G401 (cell line): ENCODE measurements around the gene LCA5. TPM values are rescaled to one million over a fixed set of nuclear protein-coding genes. Genes with fewer than 3 reads are reported as not detected.
"Not testable (repeated sequence)": the region's sequence is repeated elsewhere in the genome, so short reads cannot be mapped to it uniquely, and the experiment has no call there.

Experiments
- DNase-seq: peaks from one replicate; pipeline ENCODE4 v3.0.0-alpha.2; 2015; ENCODE audit warnings: low spot score
- in situ Hi-C: cut with HindIII; loops from 2 replicates; pipeline ENCODE4 v1.10.0; 2016; ENCODE audit warnings: low sequenced_read_pairs, mixed read lengths
- total RNA-seq: library from RNA; depleted of rRNA; stranded (reverse); fragments of >200 nt; shearing (Covaris generic); gene quantifications from 2 replicates; pipeline ENCODE4 v1.2.3, GENCODE V29; 2014; rRNA removed

The LCA5 gene
- 18.8 and 24.2 TPM in 2 replicates for total RNA-seq

- in situ Hi-C loops = no loop called here
- peak; percentile 99 for DNase-seq
Observed at GRCh38 chr6:79536954-79537747, at the start of gene LCA5. TSS of gene LCA5 (minus strand) at chr6:79537430. CDS start at chr6:79518894, 18,536 bp downstream.

- in situ Hi-C loops = no loop called here
Observed at GRCh38 chr6:79586548-79586947, 49.3 kb upstream of the LCA5 start.

DNA sequence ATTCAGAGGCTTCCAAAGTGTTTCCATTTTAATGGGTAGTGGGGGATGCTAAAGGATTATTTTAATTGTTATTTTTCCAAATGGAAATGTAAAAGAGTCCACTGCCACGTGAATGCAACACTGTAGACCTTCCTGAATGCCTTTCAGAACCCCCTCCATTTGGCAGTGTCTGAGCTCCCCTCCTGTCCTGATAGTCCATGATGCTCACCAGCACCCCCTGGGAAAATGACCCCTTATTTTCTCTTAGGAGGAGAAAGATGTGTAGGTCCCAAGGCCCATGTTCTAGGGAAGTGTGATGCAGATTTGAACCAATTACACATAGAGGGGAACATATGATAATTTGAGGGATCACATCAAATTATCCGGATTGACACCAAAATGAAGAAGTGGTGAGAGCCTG is 47.1 kb upstream of the LCA5 start:
- in situ Hi-C loops = no loop called here
- DNase-seq = no peak

More at GRCh38 chr6:79586548-79586947, 49.3 kb upstream of the LCA5 start:
- DNase-seq = no peak

DNA sequence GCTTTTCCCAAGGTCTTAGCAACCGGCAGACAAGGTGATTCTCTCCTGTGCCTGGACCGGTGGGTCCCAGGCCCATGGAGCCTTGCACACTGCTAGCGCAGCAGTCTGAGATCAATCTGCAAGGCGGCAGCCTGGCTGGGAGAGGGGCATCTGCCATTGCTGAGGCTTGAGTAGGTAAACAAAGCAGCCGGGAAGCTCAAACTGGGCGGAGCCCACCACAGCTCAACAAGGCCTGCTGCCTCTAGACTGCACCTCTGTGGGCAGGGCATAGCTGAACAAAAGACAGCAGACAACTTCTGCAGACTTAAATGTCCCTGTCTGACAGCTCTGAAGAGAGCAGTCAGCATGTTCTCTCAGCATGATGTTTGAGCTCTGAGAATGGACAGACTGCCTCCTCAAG is 40.7 kb upstream of the LCA5 start:
- DNase-seq, in situ Hi-C loops: not testable (repeated sequence)

DNA sequence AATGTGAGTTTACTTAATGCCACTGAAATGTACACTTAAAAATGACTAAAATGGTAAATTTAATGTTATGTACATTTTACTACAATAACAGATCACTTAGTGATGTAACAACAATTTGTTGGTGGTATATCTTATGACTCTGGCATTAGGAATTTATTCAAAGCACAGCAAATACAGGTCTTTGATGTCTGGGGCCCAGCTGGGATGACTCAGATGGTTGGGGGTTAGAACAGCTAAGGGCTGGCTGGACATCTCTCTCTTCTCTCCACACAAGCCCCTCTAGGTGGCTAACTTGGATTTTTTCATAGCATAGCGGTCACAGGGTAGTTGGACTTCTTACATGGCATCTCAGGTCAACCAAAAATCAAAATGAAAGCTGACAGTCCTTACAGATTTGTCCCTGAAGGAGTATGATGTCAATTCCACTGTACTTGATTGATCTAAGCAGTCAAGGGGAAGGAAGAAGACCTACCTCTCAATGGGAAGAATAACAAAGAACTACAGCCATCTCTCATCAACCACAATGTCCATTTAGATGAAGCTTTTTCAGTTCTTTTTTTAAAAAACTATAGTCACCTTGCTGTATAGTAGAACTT is 37.5 kb upstream of the LCA5 start:
- in situ Hi-C loops = no loop called here
- DNase-seq = no peak

GRCh38 chr6:79574174-79574573 is 36.9 kb upstream of the LCA5 start:
- in situ Hi-C loops = no loop called here
- DNase-seq = no peak

DNA sequence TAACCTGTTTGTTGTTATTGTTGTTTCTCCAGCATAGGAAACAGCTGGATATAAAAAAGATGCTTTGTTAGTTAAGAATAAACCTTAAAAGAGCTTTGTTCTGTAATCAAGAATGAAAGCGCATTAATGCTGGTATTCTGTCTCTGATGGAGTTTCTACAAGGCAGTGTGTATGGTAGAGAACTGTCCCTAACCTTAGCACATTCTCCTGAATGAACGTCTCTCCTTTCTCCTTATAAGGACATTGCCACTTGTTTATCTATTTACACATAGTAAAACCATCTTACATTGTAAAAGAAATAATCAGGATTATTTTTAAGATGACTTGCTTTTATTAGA is 33.8 kb upstream of the LCA5 start:
- DNase-seq = no peak
- in situ Hi-C loops = no loop called here

DNA sequence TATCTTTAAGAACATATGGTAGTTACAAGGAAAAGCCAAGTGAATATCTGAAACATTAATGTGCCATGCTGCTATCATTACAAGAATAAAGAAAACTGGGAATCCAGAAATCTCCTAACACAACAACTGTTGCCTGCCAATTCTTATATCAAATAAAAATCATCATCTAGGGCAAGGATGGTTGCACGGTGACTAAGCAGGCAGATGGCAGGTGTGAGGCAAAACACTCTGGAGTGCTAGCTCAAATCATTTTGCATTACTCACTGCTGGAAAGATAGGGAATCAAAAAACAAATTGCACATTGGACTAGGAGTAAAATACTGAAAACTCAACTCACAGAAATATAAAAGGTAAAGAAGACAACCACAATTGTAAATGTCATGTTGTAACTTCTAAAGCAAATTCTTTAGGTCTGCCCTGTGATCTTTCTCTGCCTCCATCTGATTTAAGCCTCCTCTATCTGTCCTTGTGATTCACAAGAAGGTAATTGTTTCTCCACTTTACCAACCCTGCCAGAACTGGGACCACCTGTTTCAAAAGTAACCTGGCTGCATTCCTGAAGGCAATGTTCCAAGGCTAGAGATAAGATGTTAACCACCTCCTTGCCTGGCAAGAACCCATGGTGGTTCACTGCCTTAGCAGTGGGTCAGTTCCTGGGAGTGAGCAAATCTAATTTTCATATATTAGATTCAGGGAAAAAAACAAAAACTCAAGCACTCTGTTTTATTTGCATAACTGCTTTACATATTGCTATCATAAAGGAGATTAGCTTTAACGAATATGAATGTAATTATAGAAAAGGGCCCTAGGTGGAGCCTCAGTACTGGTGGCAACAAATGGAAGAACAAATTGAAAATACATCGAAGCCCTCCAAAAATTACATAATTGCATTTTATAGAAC is 33.1 kb upstream of the LCA5 start:
- DNase-seq = peak; percentile 82
- in situ Hi-C loops = no loop called here

GRCh38 chr6:79568996-79569395 is 31.8 kb upstream of the LCA5 start:
- in situ Hi-C loops = no loop called here
- DNase-seq = no peak

DNA sequence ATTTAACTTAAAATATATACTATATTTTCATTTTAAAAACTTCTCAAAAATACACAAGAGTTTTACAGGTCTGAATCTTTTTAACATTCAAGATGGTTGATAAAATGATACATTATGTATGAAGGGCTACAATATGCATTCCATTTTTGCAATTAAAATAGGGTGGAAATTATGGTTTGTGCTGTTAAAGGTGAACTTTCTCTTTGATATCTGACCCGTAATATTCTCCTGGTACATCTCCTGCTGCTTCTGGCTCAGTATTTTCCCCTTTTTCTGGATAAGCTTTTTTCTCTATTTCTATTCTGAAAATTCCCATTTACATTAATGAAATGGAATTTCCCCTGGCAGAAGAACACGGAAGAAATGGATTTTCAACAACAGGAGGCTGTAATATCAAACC is 27.4 kb upstream of the LCA5 start:
- peak; percentile 38 for DNase-seq
- in situ Hi-C loops = no loop called here

DNA sequence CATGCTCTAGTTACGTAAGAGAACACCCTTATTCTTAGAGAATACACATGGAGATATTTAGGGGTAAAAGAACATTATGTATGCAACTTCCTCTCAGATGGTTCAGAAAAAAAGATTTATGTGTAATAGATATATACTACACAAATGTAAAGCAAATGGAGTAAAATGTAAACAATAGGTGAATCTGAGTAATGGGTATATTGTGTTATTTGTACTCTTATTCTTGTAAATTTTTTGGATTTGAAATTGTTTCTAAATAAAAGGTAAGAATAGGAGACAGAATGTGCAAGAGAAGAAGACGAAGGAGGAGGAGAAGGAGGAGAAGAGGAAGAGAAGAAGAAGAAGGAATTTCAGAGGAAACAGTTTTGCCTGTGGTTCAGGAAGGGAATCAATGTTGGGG is 22.5 kb upstream of the LCA5 start:
- in situ Hi-C loops = no loop called here
- no peak for DNase-seq

DNA sequence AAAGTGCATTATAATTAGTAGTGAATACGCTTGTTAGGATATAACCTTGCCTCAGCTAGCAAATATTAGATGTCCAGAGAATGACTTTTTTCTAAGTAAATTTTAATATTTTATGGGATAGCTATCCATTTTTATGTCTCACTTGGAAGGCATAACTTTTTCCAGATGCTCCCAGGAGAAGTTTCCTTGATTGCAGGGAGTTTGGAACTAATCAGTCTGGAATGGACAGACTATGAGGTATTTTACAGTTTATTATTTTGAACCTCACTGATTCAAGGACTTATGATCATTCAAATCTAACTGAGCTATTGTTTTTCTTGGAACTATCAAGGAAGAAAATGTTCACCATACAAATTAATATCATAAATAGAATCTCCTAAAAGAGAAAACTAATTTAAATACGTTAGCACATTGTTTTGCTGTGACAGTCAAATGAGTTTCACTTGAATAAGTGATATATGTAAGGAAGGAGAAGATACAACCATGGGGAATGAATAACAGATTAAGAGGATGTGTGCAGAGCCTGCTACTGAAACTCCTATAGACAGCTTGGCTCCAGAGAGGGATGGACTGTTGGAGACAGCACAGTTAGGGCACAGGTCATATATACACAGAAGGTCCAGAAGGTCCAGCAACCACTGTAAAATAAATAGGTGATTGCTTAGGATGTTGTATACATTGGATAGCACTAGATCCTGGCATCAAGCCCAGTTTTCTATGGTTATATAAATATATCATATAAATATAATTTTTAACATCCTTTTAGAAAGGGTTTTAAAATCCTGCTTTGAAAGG is 20.6 kb upstream of the LCA5 start:
- in situ Hi-C loops = no loop called here
- DNase-seq = no peak

GRCh38 chr6:79554305-79554704 is 17.1 kb upstream of the LCA5 start:
- in situ Hi-C loops = no loop called here
- DNase-seq = no peak

GRCh38 chr6:79551401-79551800 is 14.2 kb upstream of the LCA5 start:
- DNase-seq = no peak
- in situ Hi-C loops = no loop called here

- DNase-seq = peak; percentile 36
- in situ Hi-C loops = no loop called here
Observed at GRCh38 chr6:79548304-79548703, 11.1 kb upstream of the LCA5 start.

DNA sequence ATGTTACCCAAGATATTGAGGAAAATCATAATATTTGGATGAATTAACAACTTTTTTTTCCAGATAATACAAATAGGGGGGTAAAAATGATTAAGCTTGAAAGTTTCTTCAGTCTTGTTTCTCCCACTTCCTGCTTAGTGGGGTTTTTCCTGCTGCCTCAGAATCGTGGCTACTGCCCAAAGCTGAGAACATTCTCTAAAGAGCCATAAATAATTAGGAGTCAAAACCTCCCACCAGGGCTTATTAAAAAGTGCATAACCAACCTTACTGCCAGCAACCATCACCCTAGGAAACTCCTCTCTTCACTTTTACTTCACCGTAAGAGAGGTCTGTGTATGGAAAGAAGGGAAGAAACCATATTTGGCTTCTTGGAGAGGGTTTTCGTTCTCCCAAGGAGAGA is 9.0 kb upstream of the LCA5 start:
- in situ Hi-C loops = no loop called here
- peak; percentile 46 for DNase-seq

DNA sequence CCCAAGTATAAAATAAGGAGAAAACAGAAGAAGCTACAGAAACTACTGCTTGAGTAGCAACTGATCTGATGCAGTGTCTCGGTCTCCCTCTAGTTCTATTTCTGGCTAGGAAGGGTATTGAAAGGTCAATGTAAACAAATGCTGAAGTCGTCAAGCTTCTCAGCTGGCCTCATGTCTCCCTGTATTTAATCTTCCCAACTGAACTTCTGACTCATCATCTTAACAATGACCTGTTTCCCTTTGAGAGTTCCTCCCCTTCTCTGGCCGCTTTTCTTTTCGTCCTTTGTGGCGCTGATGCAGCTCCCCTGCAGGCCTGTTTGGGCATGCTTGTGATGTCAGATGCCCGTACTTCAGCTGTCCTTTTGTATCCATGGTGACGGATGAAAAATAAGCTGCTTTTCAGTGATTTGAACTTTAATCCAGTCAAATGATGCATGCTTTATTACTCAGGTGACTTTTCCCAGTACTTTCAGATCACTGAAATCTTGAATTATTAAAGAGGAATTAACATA is 7.8 kb upstream of the LCA5 start:
- peak; percentile 94 for DNase-seq
- in situ Hi-C loops = no loop called here

DNA sequence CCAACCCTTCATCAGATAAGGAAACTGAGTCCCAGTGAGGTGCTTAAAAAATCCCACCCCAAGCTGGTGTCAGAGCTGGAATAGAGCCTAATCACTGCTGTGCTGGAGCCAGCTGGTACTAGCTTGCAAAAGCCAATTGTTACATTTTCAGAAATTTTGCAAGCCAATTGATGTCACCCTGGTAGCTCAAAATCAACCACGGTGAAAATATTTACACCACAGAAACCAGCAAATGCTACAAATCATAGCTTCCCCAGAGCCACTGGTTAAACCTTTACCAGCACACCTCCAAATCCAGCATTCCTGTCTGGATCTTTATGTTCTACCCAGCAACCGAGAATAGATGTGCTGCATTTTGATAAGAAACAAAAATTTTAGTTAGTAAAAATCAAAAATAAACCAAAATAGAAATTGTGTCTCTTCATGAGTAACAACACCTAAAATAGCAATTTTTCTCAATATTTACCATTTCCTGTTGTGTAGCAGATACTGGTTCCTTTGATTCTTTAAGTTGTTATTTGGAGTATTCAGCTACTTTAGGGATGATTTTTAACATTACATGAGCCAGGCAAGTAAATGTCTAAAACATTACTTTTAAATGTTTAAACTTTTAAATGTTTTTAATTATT is 7.2 kb upstream of the LCA5 start:
- DNase-seq = peak; percentile 82
- in situ Hi-C loops = no loop called here

GRCh38 chr6:79543886-79544285 is 6.7 kb upstream of the LCA5 start:
- in situ Hi-C loops = no loop called here
- DNase-seq = no peak
